ENCODE results near the gene BTF3.

The BTF3 gene

GRCh38 chr5:73523861-73524260 is 25.6 kb downstream of the BTF3 start:
- H3K27me3 ChIP-seq (ENCODE audit: control insufficient read depth, insufficient read depth, low read length) = no peaks in the 10 kb centered on the region
- H3K4me1 ChIP-seq (ENCODE audit: control insufficient read depth, insufficient read depth, low read length) = peaks cover 13% of the 10 kb centered on the region; the same call in 1 of the 2 replicates
- no peaks in the 10 kb centered on the region for H3K36me3 ChIP-seq (ENCODE audit: control insufficient read depth, insufficient read depth, low read length)
- H3K9me3 ChIP-seq (ENCODE audit: control insufficient read depth, insufficient read depth, low read depth, low read length) = no peaks in the 10 kb centered on the region
- no peak overlapping the region for H3K27ac ChIP-seq (ENCODE audit: low read depth, low read length)
- no peak overlapping the region for H3K9ac ChIP-seq (ENCODE audit: low read length)
- no peak overlapping the region for H3K4me3 ChIP-seq (ENCODE audit: low read depth, low read length)

GRCh38 chr5:73525606-73526203 is 27.5 kb downstream of the BTF3 start:
- H3K9ac ChIP-seq (ENCODE audit: low read length) = no peak overlapping the region
- H3K9me3 ChIP-seq (ENCODE audit: control insufficient read depth, insufficient read depth, low read depth, low read length) = no peaks in the 10 kb centered on the region
- H3K27me3 ChIP-seq (ENCODE audit: control insufficient read depth, insufficient read depth, low read length) = no peaks in the 10 kb centered on the region
- H3K27ac ChIP-seq (ENCODE audit: low read depth, low read length) = no peak overlapping the region
- no peaks in the 10 kb centered on the region for H3K36me3 ChIP-seq (ENCODE audit: control insufficient read depth, insufficient read depth, low read length)
- H3K4me3 ChIP-seq (ENCODE audit: low read depth, low read length) = no peak overlapping the region
- peaks cover 16% of the 10 kb centered on the region; the same call in 1 of the 2 replicates for H3K4me1 ChIP-seq (ENCODE audit: control insufficient read depth, insufficient read depth, low read length)

- Histone ChIP-seq H3K27ac (ENCODE audit: low read depth, low read length) (no peak overlapping the region), H3K36me3 (ENCODE audit: control insufficient read depth, insufficient read depth, low read length) (no peaks in the 10 kb centered on the region), H3K27me3 (ENCODE audit: control insufficient read depth, insufficient read depth, low read length) (no peaks in the 10 kb centered on the region), H3K4me1 (ENCODE audit: control insufficient read depth, insufficient read depth, low read length) (peaks cover 16% of the 10 kb centered on the region; the same call in 1 of the 2 replicates), H3K4me3 (ENCODE audit: low read depth, low read length) (no peak overlapping the region), H3K9me3 (ENCODE audit: control insufficient read depth, insufficient read depth, low read depth, low read length) (peaks cover 13% of the 10 kb centered on the region), H3K9ac (ENCODE audit: low read length) (no peak overlapping the region)
These were observed 30.0 kb downstream of the BTF3 start for GRCh38 chr5:73528248-73528647.

GRCh38 chr5:73529081-73529480 is 30.8 kb downstream of the BTF3 start:
- peaks cover 15% of the 10 kb centered on the region for H3K9me3 ChIP-seq (ENCODE audit: control insufficient read depth, insufficient read depth, low read depth, low read length)
- H3K9ac ChIP-seq (ENCODE audit: low read length) = no peak overlapping the region
- H3K4me1 ChIP-seq (ENCODE audit: control insufficient read depth, insufficient read depth, low read length) = peaks cover 16% of the 10 kb centered on the region; the same call in 1 of the 2 replicates
- H3K4me3 ChIP-seq (ENCODE audit: low read depth, low read length) = no peak overlapping the region
- no peaks in the 10 kb centered on the region for H3K36me3 ChIP-seq (ENCODE audit: control insufficient read depth, insufficient read depth, low read length)
- H3K27ac ChIP-seq (ENCODE audit: low read depth, low read length) = no peak overlapping the region
- H3K27me3 ChIP-seq (ENCODE audit: control insufficient read depth, insufficient read depth, low read length) = no peaks in the 10 kb centered on the region

- H3K4me1 ChIP-seq (ENCODE audit: control insufficient read depth, insufficient read depth, low read length) = peaks cover 16% of the 10 kb centered on the region; the same call in 1 of the 2 replicates
- H3K27me3 ChIP-seq (ENCODE audit: control insufficient read depth, insufficient read depth, low read length) = no peaks in the 10 kb centered on the region
- no peak overlapping the region for H3K9ac ChIP-seq (ENCODE audit: low read length)
- no peak overlapping the region for H3K4me3 ChIP-seq (ENCODE audit: low read depth, low read length)
- no peak overlapping the region for H3K27ac ChIP-seq (ENCODE audit: low read depth, low read length)
- H3K9me3 ChIP-seq (ENCODE audit: control insufficient read depth, insufficient read depth, low read depth, low read length) = peaks cover 32% of the 10 kb centered on the region
- H3K36me3 ChIP-seq (ENCODE audit: control insufficient read depth, insufficient read depth, low read length) = no peaks in the 10 kb centered on the region
These were observed 33.1 kb downstream of the BTF3 start for GRCh38 chr5:73531356-73531755.

- Histone ChIP-seq H3K9me3 (ENCODE audit: control insufficient read depth, insufficient read depth, low read depth, low read length) (peaks cover 32% of the 10 kb centered on the region), H3K4me3 (ENCODE audit: low read depth, low read length) (no peak overlapping the region), H3K27ac (ENCODE audit: low read depth, low read length) (no peak overlapping the region), H3K9ac (ENCODE audit: low read length) (no peak overlapping the region), H3K36me3 (ENCODE audit: control insufficient read depth, insufficient read depth, low read length) (no peaks in the 10 kb centered on the region), H3K4me1 (ENCODE audit: control insufficient read depth, insufficient read depth, low read length) (peaks cover 16% of the 10 kb centered on the region; the same call in 1 of the 2 replicates), H3K27me3 (ENCODE audit: control insufficient read depth, insufficient read depth, low read length) (no peaks in the 10 kb centered on the region)
These were observed 34.0 kb downstream of the BTF3 start for GRCh38 chr5:73532195-73532594.

GRCh38 chr5:73534011-73534644 is 35.9 kb downstream of the BTF3 start:
- peaks cover 32% of the 10 kb centered on the region for H3K9me3 ChIP-seq (ENCODE audit: control insufficient read depth, insufficient read depth, low read depth, low read length)
- H3K36me3 ChIP-seq (ENCODE audit: control insufficient read depth, insufficient read depth, low read length) = no peaks in the 10 kb centered on the region
- no peaks in the 10 kb centered on the region for H3K27me3 ChIP-seq (ENCODE audit: control insufficient read depth, insufficient read depth, low read length)
- no peak overlapping the region for H3K4me3 ChIP-seq (ENCODE audit: low read depth, low read length)
- peaks cover 5% of the 10 kb centered on the region; the same call in 1 of the 2 replicates for H3K4me1 ChIP-seq (ENCODE audit: control insufficient read depth, insufficient read depth, low read length)
- H3K9ac ChIP-seq (ENCODE audit: low read length) = no peak overlapping the region
- no peak overlapping the region for H3K27ac ChIP-seq (ENCODE audit: low read depth, low read length)

GRCh38 chr5:73534971-73535370 is 36.7 kb downstream of the BTF3 start:
- H3K27me3 ChIP-seq (ENCODE audit: control insufficient read depth, insufficient read depth, low read length) = no peaks in the 10 kb centered on the region
- H3K9ac ChIP-seq (ENCODE audit: low read length) = no peak overlapping the region
- H3K4me1 ChIP-seq (ENCODE audit: control insufficient read depth, insufficient read depth, low read length) = no peaks in the 10 kb centered on the region
- H3K4me3 ChIP-seq (ENCODE audit: low read depth, low read length) = no peak overlapping the region
- H3K36me3 ChIP-seq (ENCODE audit: control insufficient read depth, insufficient read depth, low read length) = no peaks in the 10 kb centered on the region
- no peak overlapping the region for H3K27ac ChIP-seq (ENCODE audit: low read depth, low read length)
- peaks cover 32% of the 10 kb centered on the region for H3K9me3 ChIP-seq (ENCODE audit: control insufficient read depth, insufficient read depth, low read depth, low read length)

- Histone ChIP-seq H3K27me3 (ENCODE audit: control insufficient read depth, insufficient read depth, low read length) (no peaks in the 10 kb centered on the region), H3K27ac (ENCODE audit: low read depth, low read length) (no peak overlapping the region), H3K4me1 (ENCODE audit: control insufficient read depth, insufficient read depth, low read length) (peaks cover 13% of the 10 kb centered on the region)
These were observed 41.5 kb downstream of the BTF3 start for GRCh38 chr5:73539730-73540129.

GRCh38 chr5:73540192-73540591 is 42.0 kb downstream of the BTF3 start:
- Histone ChIP-seq H3K4me1 (ENCODE audit: control insufficient read depth, insufficient read depth, low read length) (peaks cover 13% of the 10 kb centered on the region), H3K9ac (ENCODE audit: low read length) (no peak overlapping the region), H3K27me3 (ENCODE audit: control insufficient read depth, insufficient read depth, low read length) (no peaks in the 10 kb centered on the region), H3K4me3 (ENCODE audit: low read depth, low read length) (no peak overlapping the region), H3K9me3 (ENCODE audit: control insufficient read depth, insufficient read depth, low read depth, low read length) (peaks cover 6% of the 10 kb centered on the region), H3K36me3 (ENCODE audit: control insufficient read depth, insufficient read depth, low read length) (no peaks in the 10 kb centered on the region), H3K27ac (ENCODE audit: low read depth, low read length) (no peak overlapping the region)

More at GRCh38 chr5:73539730-73540129, 41.5 kb downstream of the BTF3 start:
- Histone ChIP-seq H3K9ac (ENCODE audit: low read length) (no peak overlapping the region), H3K4me3 (ENCODE audit: low read depth, low read length) (no peak overlapping the region), H3K36me3 (ENCODE audit: control insufficient read depth, insufficient read depth, low read length) (no peaks in the 10 kb centered on the region), H3K9me3 (ENCODE audit: control insufficient read depth, insufficient read depth, low read depth, low read length) (peaks cover 11% of the 10 kb centered on the region)

GRCh38 chr5:73542020-73542419 is 43.8 kb downstream of the BTF3 start:
- Histone ChIP-seq H3K9ac (ENCODE audit: low read length) (no peak overlapping the region), H3K4me3 (ENCODE audit: low read depth, low read length) (no peak overlapping the region), H3K9me3 (ENCODE audit: control insufficient read depth, insufficient read depth, low read depth, low read length) (no peaks in the 10 kb centered on the region), H3K27ac (ENCODE audit: low read depth, low read length) (no peak overlapping the region), H3K27me3 (ENCODE audit: control insufficient read depth, insufficient read depth, low read length) (no peaks in the 10 kb centered on the region), H3K4me1 (ENCODE audit: control insufficient read depth, insufficient read depth, low read length) (peaks cover 13% of the 10 kb centered on the region), H3K36me3 (ENCODE audit: control insufficient read depth, insufficient read depth, low read length) (no peaks in the 10 kb centered on the region)

All from HUES6 (cell line).